Measurements from ENCODE around the gene RNF43. TPM values are rescaled to one million over a fixed set of nuclear protein-coding genes. Genes with fewer than 3 reads are reported as not detected.

The RNF43 gene
- total RNA-seq, 4 donors from 2014 or later, result 6.4 to 13.8 (median 8.1) TPM

- peaks cover 2 to 60% (median 6%) of the 10 kb centered on the region in 3 donors for H3K4me1 ChIP-seq
- no peaks in the 10 kb centered on the region for H3K9me3 ChIP-seq
- no peak overlapping the region for H3K4me3 ChIP-seq
- DNase-seq, result no peak
- H3K27me3 ChIP-seq, result no peaks in the 10 kb centered on the region
- TF ChIP-seq CTCF (IDR thresholded peaks at IDR 0.05) (no peak), POLR2A (IDR thresholded peaks at IDR 0.05) (no peak)
- 68 to 84% methylated on average over 5 of the region's 6 CpGs for WGBS, 2 donors
- H3K36me3 ChIP-seq, result peaks cover 0 to 18% (median 0%) of the 10 kb centered on the region in 3 donors
- H3K27ac ChIP-seq, result no peak overlapping the region
- intact Hi-C loops (cut with DNase I), result no loop called here
These were observed 45.9 kb downstream of the RNF43 start for GRCh38 chr17:58371300-58371950.

GRCh38 chr17:58370716-58371115, 46.6 kb downstream of the RNF43 start:
- peak overlapping the region in 1 of 4 donors; percentile 79 for H3K27ac ChIP-seq
- H3K9me3 ChIP-seq, result no peaks in the 10 kb centered on the region
- H3K27me3 ChIP-seq, result no peaks in the 10 kb centered on the region
- peaks cover 7 to 60% (median 12%) of the 10 kb centered on the region in 3 donors for H3K4me1 ChIP-seq
- no peak for DNase-seq
- intact Hi-C loops (cut with DNase I), result no loop called here
- peaks cover 0 to 18% (median 0%) of the 10 kb centered on the region in 3 donors for H3K36me3 ChIP-seq
- H3K4me3 ChIP-seq, result no peak overlapping the region
- WGBS, 2 donors, result 79 to 80% methylated on average over 9 of the region's 9 CpGs
- TF ChIP-seq POLR2A (IDR thresholded peaks at IDR 0.05) (no peak), CTCF (IDR thresholded peaks at IDR 0.05) (no peak)

- DNase-seq, result no peak
- intact Hi-C loops (cut with DNase I), result no loop called here
These were observed 47.0 kb downstream of the RNF43 start for GRCh38 chr17:58370309-58370708.

GRCh38 chr17:58369214-58370031, 47.9 kb downstream of the RNF43 start:
- H3K4me3 ChIP-seq, result no peak overlapping the region
- no peak for DNase-seq
- no peak for TF ChIP-seq CTCF (IDR thresholded peaks at IDR 0.05)
- TF ChIP-seq POLR2A (IDR thresholded peaks at IDR 0.05), result no peak
- H3K9me3 ChIP-seq, result no peaks in the 10 kb centered on the region
- WGBS, 2 donors, result 31 to 53% methylated on average over 5 of the region's 5 CpGs
- intact Hi-C loops (cut with DNase I), result no loop called here
- H3K4me1 ChIP-seq, result peaks cover 13 to 70% (median 17%) of the 10 kb centered on the region in 3 donors
- peak overlapping the region; percentile 67 to 79 (median 71) for H3K27ac ChIP-seq
- H3K27me3 ChIP-seq, result no peaks in the 10 kb centered on the region
- peaks cover 0 to 18% (median 0%) of the 10 kb centered on the region in 3 donors for H3K36me3 ChIP-seq

More at GRCh38 chr17:58370309-58370708, 47.0 kb downstream of the RNF43 start:
- no peaks in the 10 kb centered on the region for H3K27me3 ChIP-seq
- H3K4me1 ChIP-seq, result peaks cover 11 to 61% (median 13%) of the 10 kb centered on the region in 3 donors
- H3K36me3 ChIP-seq, result peaks cover 0 to 18% (median 0%) of the 10 kb centered on the region in 3 donors
- H3K4me3 ChIP-seq, result no peak overlapping the region
- 83 to 95% methylated on average over 4 to 5 of the region's 5 CpGs for WGBS, 2 donors
- peak overlapping the region in 1 of 4 donors; percentile 79 for H3K27ac ChIP-seq
- TF ChIP-seq CTCF (IDR thresholded peaks at IDR 0.05) (no peak), POLR2A (IDR thresholded peaks at IDR 0.05) (no peak)
- no peaks in the 10 kb centered on the region for H3K9me3 ChIP-seq

GRCh38 chr17:58368860-58369213, 48.5 kb downstream of the RNF43 start:
- Histone ChIP-seq H3K9me3 (no peaks in the 10 kb centered on the region), H3K4me1 (peaks cover 15 to 76% (median 23%) of the 10 kb centered on the region in 3 donors), H3K4me3 (no peak overlapping the region), H3K27ac (peak overlapping the region; percentile 67 to 79 (median 71)), H3K36me3 (peaks cover 0 to 18% (median 0%) of the 10 kb centered on the region in 3 donors), H3K27me3 (no peaks in the 10 kb centered on the region)
- intact Hi-C loops (cut with DNase I), result no loop called here
- WGBS, 2 donors, result 39 to 49% methylated on average over 3 of the region's 3 CpGs
- DNase-seq, result no peak
- TF ChIP-seq POLR2A (IDR thresholded peaks at IDR 0.05) (no peak), CTCF (IDR thresholded peaks at IDR 0.05) (no peak)
